ENCODE measurements around the gene FCMR.

FCMR gene

GRCh38 chr1:206898089-206898914 lies 23.4 kb downstream of the FCMR start:
- DNase-seq, result no peak

DNA sequence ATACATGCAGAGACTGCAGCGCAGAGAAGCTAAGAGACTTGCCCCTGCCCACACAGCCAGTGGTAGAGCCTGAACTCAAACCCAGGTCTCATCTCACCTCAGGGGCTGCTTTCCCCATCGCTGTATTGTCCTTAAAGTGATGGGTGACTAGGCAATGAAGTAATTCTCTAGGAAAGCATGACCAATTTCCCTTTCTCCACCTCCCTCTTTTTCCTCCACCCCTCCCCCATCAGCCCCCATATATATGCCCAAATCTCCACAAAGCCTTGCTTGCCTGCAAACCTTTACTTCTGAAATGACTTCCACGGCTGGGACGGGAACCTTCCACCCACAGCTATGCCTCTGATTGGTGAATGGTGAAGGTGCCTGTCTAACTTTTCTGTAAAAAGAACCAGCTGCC lies 24.6 kb downstream of the FCMR start, which contains the start of gene IL24:
Gene IL24 (plus strand): TSS at position 269 of the 400 bp plus-strand sequence. CDS start 390 bp downstream, outside the sequence.
- no peak for DNase-seq

DNA sequence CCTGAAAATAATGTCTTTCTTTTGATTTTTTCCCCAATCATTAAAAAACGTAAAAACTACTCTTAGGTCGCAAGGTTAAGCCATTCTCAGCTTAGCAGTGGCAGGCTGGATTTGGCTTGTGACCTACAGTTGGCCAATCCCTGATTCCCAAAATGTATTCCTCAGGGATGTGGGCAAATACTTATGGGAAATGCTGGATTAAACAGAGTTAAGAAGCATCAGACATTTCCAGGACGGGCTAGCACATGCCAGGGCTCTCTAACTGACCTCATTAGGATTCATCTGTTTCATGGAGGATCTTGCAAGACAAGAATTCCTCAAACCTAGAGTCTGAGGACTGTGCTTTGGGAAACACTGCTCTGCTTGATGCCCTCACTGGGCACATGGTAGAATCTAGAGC lies 25.5 kb downstream of the FCMR start:
- DNase-seq, result no peak

- no peak for DNase-seq
These were observed 25.9 kb downstream of the FCMR start for GRCh38 chr1:206895837-206896242.

DNA sequence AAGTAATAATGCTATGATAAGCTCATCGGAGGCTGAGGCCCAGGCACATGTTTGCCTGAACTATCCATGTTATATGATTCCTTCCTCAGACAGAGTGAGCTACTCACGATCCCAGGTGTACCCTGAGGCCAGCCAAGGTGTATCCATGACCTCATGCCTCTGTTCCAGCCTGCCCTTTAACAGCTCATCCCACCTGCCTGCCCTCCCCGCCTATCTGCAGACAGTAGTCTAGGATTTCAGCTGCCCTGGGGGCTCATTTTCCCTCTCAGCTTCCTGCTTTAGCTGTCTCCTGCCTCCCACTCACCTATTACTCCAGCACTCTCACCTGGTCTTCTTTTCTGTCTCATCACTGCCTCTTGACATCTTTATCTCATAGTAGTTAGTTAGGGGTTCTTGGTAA lies 26.4 kb downstream of the FCMR start:
- no peak for DNase-seq

DNA sequence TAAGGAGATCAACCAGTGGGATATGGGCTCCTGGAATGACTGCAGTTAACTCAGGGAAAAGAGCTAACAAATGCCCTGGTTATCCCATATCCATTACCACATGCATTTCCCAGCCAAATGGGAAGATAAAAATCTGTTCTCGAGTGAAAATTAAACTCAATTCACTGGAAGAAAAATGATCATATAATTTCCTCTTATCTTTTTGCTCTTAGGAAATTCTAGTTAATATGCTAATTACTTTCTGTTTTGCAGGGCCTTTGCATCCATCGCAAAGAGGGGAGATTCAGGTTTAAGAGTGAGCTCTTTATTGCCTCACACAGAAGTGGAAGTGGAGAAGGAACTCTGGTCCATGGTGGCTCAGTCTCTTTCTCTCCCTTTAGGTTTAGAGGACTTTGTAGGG lies 28.4 kb downstream of the FCMR start:
- DNase-seq, result no peak

GRCh38 chr1:206892351-206892984 lies 29.3 kb downstream of the FCMR start:
- no peak for DNase-seq

DNA sequence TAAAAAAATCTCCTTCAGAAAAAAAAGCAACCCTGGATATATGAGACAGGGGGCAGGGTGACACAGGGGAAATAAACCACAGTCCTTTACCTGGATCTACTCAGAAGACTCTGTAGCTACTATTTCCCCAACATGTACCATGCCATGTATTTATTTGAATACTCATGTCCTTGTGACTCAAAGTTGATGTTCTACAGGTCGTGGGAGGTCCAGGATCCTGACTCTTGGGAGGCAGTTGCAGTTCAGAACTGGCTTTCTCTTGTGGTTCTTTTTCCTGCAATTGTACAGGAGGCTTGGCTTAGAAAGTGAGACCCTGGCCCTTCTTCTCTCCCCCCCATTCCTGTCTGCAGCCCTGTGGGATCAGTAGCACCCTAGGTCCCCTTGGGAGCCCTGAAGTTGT lies 30.3 kb downstream of the FCMR start:
- DNase-seq, result no peak

GRCh38 chr1:206890125-206891060 lies 31.3 kb downstream of the FCMR start:
- no peak for DNase-seq

- no peak for DNase-seq
These were observed 34.0 kb downstream of the FCMR start for GRCh38 chr1:206887701-206888100.

GRCh38 chr1:206886831-206887230 lies 34.9 kb downstream of the FCMR start:
- DNase-seq, result no peak

GRCh38 chr1:206885341-206886060 lies 36.2 kb downstream of the FCMR start:
- no peak for DNase-seq

DNA sequence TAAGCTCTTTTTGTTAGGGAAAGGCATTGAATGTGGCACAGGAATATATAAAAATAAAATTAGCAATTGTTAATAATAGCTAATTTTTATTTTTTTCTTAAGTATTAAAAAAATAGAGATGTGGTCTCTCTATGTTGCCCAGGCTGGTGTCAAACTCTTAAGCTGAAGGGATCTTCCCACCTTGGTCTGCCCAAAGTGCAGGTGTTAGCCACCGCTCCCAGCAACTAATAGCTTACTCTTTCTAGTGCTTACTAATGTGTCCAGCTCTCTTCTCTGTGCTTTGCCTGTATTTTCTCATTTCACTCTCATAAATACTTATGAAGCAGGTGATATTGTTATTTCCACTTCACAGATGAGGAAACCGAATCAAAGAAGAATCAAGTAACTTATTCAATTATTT lies 37.9 kb downstream of the FCMR start:
- DNase-seq, result no peak

DNA sequence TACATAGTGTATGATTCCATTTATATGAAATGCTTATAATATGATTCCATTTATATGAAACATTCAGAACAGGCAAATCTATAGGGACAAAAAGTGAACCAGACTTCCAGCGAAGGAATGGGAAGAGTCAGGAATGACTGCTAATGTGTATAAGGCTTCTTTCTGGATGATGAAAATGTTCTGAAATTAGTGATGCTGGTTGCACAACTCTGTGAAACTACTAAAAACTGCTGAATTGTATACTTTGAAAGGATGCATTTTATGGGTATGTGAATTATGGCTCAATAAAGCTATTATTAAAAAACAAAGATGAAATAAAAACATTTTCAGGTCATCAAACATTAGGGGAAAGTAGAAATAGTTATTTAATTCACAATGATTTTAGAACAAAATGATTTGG lies 38.6 kb downstream of the FCMR start:
- no peak for DNase-seq

GRCh38 chr1:206882555-206882954 lies 39.2 kb downstream of the FCMR start:
- DNase-seq, result no peak

GRCh38 chr1:206880314-206880713 lies 41.4 kb downstream of the FCMR start:
- no peak for DNase-seq

DNA sequence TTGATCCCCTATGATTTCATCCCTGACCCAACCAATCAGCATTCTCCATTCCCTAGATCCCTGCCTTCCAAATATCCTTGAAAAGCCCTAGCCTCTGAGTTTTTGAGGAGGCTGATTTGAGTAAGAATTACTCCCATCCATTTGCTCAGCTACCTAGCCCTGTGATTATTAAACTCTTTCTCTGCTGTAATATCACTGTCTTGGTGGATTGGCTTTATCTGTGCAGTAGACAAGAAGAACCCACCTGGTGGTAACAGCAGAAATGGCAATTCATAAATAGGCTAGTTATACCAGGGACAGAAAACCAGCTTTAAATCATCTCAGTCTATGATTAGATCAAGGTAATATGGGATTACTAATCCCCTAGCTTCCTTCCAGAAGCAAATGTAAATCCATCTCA lies 43.3 kb downstream of the FCMR start:
- DNase-seq, result no peak

- DNase-seq, result no peak
These were observed 45.9 kb downstream of the FCMR start for GRCh38 chr1:206875752-206876377.

DNA sequence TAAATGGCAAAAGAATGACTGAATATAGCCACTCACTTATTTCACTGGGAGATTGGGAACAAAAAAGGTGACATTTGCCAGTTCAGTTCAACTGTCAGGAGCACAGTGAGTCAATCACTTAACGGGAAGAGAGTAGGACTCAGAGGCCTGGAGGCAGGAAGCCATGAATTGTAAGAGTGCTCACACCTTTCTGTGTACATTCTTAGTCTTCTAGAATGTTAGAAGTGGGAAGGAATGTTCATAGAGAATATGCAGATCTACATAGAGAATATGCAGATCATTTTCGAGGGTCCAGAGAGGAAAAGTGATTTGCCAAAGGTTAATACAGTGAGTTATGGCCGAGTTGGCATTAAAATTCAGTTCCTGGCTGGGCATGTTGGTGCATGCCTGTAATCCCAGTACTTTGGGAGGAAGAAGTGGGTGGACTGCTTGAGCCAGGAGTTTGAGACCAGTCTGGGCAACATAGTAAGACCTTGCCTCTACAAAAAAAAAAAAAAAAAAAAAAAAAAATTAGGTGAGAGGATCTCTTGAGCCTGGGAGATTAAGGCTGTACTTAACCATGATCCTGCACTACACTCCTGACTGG lies 48.0 kb downstream of the FCMR start:
- DNase-seq, result no peak

DNA sequence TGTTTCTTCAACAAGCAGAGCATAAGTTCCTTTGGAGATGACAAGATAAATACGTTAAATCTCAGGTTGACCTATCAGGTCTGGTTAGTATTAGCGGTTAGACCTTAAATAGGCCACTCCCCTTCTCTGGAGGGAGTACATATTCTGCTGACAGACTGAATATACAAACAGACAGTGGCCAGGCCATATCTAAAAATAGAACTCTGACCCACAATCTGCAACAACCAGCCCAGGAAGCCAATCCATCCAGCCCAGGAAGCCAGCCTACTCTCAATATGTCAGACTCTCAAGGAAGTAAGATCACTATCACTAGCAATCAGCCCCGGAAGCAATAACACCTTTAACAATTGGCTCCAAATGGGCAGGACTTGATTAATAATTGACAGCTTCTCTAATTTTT lies 49.6 kb downstream of the FCMR start:
- DNase-seq, result no peak

GRCh38 chr1:206868264-206868663 lies 53.5 kb downstream of the FCMR start:
- DNase-seq, result no peak

DNA sequence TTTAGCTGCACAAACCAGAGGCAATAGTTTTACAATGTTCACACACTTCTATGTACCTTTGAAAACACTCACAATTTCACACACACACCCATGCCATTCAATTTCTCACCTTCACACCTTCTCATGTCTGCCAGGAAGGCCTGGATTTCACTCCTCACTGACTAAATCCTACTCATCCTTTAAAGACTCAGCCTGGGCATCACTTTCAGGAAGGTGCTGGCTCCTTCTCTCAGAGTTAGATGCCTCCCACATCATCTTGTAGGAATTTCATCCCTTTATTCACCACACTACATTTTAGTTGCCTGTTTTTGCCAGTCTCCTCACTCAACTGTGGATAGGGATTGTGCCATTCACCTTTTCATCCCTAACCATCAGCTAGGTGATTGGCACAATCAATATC lies 54.0 kb downstream of the FCMR start:
- no peak for DNase-seq

Data from CD4-positive, alpha-beta T cell treated with Interleukin-6 for 4 hours (primary cell).